Stimulated activated CD4-positive, alpha-beta T cell treated with anti-CD3 and anti-CD28 coated beads, TNF-alpha, amount 100 ng/mL, for 1 hour (primary cell): ENCODE data around the gene RABAC1.

Experiments used
- DNase-seq, 3 donors: peaks; one replicate each; pipeline ENCODE4 v3.0.0-alpha.2; 2020; ENCODE audit warnings: low read depth in 3 of 3, low spot score in 1 of 3

RABAC1 gene

GRCh38 chr19:41929536-41930071, 29.5 kb downstream of the RABAC1 start:
- no peak for DNase-seq

DNA sequence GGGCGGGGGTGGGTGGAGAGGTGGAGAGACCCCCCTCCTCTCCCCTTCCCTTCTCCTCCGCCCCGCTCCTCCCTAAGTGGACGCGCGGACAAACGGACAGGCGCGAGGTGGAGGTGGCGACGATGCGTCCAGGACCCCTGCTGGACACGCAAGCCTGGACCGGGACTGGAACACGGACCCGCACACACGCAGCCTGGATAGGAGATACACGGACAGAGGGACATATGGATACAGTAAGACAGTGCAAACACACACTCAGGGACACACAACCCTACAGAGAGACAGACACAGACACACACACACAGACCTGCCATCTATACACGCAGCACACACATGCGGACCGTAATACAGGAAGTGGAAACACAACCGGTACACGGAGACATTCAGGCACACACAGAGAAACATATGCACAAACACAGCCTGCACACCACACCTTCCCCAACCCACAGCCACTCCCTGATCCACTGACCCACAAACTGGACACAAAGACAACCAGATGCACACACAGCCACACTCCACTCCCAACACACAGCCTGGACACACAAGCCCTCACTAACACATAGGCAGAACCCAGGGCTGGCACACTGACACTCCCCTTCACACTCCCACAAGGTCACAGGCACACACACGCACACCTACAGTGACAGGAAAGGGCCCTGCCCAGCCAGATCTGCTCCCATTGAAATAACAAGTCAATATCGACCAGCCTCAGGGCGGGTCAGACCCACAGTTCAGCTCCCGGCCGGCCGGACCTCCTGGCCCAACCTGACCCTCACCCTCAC, 30.2 kb downstream of the RABAC1 start:
- DNase-seq = no peak

DNA sequence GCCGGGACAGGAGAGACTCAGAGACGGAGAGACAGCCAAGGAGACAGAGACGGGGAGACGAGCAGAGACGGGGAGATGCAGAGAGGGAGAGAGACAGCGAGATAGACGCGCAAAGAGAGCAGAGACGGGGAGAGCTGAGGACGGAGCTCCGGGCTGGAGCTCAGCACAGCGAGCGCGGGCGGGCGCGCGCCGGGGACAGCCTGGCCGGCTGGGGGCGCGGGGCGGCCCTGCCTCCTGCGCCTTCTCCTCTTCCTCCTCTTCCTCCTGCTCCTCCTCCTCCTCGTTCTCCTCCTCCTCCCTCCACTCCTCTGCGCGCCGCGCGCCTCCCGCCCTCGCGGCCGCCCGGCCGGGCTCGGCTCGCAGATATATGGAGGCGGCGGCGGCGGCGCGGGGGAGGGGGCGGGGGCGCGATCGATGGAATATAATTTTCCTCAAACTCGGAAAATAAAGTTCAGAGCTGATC, 30.9 kb downstream of the RABAC1 start, which contains the start of gene ERFL:
TSS of gene ERFL (minus strand) at position 229 of the 463 bp plus-strand sequence. CDS start 15,530 bp downstream, outside the sequence.
- DNase-seq = no peak

DNA sequence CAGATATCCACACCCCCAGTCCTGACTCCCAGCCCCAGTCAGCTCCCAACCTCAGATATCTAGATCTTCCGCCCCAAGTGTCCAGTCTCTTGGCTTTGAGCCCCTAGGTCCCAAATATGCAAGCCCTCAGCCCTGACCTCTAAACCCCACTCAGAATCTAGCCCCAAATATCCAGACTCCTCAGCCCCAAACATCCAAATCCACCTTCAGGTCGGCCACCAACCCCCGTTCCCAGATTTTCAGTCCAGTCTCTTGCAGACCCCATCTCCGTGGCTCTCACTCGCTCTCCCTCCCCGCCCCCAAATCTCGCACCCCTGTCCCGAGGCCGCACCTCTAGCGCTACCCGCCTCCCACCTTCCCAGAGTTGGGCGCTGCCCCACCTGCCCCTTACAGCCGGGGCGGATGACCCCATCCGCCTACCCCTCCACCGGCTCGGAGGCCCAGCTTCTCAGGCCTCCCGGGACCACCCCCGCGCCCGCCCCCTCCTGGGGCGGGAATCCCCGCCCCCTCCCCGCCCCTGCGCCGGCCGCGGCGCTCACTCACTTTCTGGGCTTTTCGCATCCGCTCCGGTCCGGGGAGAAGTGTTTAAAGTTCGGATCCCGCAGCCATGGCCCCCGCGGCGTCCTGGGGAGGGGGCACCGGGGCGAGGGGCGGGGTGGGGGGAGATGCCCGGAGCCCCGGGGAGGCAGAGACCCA, 31.5 kb downstream of the RABAC1 start:
- no peak for DNase-seq

GRCh38 chr19:41926763-41927496, 32.2 kb downstream of the RABAC1 start:
- DNase-seq = no peak

- DNase-seq = no peak
These were observed 32.9 kb downstream of the RABAC1 start for GRCh38 chr19:41926028-41926762.

GRCh38 chr19:41925208-41926003, 33.7 kb downstream of the RABAC1 start:
- no peak for DNase-seq

- DNase-seq = no peak
These were observed 34.7 kb downstream of the RABAC1 start for GRCh38 chr19:41924151-41925145.

DNA sequence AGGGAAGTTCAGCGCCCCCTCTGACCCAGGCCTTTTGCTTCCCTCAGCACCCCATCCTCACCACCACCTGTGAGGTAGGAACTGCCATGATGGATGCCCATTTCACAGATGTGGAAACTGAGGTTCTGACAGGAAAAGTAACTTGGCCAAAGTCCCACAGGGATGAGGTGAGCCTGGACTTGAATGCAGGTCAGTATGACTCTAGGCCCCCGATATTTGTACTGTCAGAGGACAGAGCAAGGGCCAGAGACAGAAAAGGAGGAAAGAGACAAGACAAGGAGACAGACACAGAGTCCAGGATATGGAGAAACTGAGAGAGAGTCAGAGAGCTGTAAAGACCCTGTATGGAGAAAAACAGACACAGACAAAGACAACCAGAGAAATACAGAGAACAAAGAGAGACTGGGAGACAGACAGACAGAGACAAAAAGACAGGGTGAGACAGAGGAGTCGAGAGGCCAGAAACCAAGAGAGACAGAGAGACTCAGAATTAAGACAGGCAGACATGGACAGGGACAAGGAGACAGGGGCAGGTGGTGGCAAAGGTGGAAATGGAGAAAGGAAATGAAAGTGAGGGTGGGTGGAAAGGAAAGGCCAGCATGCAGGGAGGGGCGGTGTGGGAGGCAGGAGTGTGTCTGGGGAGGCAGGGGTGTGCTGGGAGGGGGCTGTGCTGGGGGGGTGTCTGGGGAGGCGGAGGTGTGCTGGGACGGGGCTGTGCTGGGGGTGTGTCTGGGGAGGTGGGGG, 35.9 kb downstream of the RABAC1 start:
- no peak for DNase-seq

DNA sequence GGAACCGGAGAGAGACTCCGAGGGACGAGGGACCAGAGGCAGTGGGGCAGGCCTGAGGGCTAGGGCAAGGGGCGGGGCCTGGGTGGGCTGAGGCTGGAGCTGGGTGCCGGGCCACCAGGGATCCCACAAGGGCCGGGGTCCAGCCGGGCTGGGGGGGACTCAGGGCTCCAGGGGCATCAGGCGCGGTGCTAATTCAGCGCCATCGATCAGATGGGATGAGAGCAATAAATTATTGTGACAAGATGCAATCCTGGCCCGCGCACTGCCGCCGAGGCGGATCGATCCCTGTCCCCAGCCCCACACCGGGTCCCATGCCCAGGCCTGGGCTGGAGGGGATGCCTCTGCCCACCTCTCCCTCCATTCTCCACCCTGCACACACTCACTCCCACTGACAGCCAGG, 36.5 kb downstream of the RABAC1 start:
- no peak for DNase-seq

- DNase-seq = no peak
These were observed 37.2 kb downstream of the RABAC1 start for GRCh38 chr19:41921577-41922576.

GRCh38 chr19:41920882-41921576, 38.1 kb downstream of the RABAC1 start:
- no peak for DNase-seq

DNA sequence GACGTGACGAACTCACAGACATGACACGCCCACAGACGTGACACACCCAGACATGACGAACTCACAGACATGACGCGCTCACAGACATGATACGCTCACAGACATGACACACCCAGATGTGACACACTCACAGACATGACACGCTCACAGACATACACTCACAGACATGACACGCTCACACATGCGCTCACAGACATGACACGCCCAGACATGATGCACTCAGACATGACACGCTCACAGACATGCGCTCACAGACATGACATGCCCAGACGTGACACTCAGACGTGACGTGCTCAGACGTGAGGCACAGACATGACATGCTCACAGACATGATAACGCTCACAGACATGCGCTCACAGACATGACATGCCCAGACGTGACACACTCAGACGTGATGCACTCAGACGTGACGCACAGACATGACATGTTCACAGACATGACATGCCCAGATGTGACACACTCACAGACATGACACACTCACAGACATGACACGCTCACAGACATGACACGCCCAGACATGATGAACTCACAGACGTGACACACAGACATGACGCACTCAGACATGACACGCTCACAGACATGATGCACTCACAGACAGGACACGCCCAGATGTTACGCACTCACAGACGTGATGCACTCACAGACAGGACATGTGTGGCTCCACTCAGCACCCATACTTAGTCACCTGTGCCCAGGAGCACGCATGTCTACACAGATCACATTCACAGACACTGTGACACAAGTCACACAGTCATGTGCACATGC, 39.0 kb downstream of the RABAC1 start:
- no peak for DNase-seq

DNA sequence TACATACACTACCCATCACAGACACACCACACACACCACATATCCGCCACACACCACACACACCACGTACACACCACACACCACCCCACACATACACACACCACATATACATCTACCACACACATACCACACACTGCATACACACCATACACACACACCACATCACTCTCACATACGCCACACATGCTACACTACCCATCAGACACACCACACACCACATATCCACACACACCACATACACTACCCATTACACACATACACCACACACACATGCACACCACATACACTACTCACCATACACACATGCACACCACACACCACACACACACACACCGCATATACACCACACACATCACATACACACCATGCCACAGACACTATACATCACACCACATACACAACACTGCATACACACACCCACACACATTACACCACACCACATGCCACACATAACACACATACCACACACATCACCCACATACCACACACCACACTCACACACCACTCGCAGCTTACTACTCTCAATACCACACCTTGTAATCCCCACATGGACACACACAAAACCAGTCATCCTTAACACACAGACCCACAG, 40.4 kb downstream of the RABAC1 start:
- DNase-seq = no peak

DNA sequence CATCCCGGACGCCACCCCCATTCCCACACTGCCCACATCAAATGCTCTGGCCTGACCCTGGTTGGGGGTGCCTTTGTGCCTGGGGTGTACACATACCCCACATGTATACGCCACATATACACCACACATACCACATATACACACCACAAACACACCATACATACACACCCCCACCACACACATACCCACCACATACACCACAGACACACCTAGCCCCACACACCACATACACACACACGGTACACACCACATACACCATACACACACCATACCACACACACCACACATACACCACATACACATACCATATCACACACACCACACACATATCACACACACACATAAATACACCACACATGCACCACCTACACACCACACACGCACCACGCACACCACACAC, 41.0 kb downstream of the RABAC1 start:
- DNase-seq = no peak
